Gastrocnemius medialis (tissue), 4 donors: ENCODE data around the gene SLC16A8. TPM values are rescaled to one million over a fixed set of nuclear protein-coding genes. Genes with fewer than 3 reads are reported as not detected.
"Not testable (repeated sequence)": the region's sequence is repeated elsewhere in the genome, so short reads cannot be mapped to it uniquely, and the experiment has no call there.

ENCODE experiments used
- ATAC-seq, 2 donors: fragments of 150-250 bp; one replicate each; pipeline ENCODE4 v1.9.1; 2016
- DNase-seq, 2 donors: peaks; one replicate each; pipeline ENCODE4 v3.0.0-alpha.2; 2019
- H3K27ac ChIP-seq, 4 donors: fragments of 200-600 bp; sonication (generic); 1 replicate in 1 of 4; 2 replicates in 3 of 4; pipeline ENCODE4 v1.5.1; 2016 to 2018; ENCODE audit warnings: mild to moderate bottlenecking in 2 of 4, moderate library complexity in 1 of 4
- H3K27me3 ChIP-seq, 3 donors: fragments of 200-600 bp; sonication (generic) in 2 of 3; 1 replicate in 1 of 3; 2 replicates in 2 of 3; pipeline versions ENCODE4 v1.5.1 to v1.6.0; 2016 to 2019; ENCODE audit warnings: mild to moderate bottlenecking in 1 of 3, moderate library complexity in 1 of 3
- H3K36me3 ChIP-seq, 2 donors: fragments of 200-600 bp; sonication (generic) in 1 of 2; one replicate each; pipeline ENCODE4 v1.5.1; 2017 to 2018
- H3K4me1 ChIP-seq, 2 donors: fragments of 200-600 bp; sonication (generic) in 1 of 2; one replicate each; pipeline ENCODE4 v1.5.1; 2016 to 2017; ENCODE audit warnings: mild to moderate bottlenecking in 2 of 2
- H3K4me3 ChIP-seq, 4 donors: fragments of 200-600 bp; sonication (generic) in 3 of 4; 1 replicate in 1 of 4; 2 replicates in 3 of 4; pipeline ENCODE4 v1.5.1; 2016 to 2019; ENCODE audit warnings: mild to moderate bottlenecking in 2 of 4
- H3K9me3 ChIP-seq, 3 donors: fragments of 200-600 bp; sonication (generic) in 2 of 3; 1 replicate in 1 of 3; 2 replicates in 2 of 3; pipeline ENCODE4 v1.5.1; 2016 to 2019
- CTCF ChIP-seq, 5 experiments: fragments of 450-650 bp in 3 of 5; fragments of 200-600 bp in 2 of 5; sonication (generic) in 2 of 5; IDR thresholded peaks in 4 of 5; conservative IDR thresholded peaks in 1 of 5; 1 replicate in 4 of 5; 2 replicates in 1 of 5; pipeline ENCODE4 v1.5.1; 2016 to 2019; ENCODE audit warnings: antibody characterized with exemption in 5 of 5, mild to moderate bottlenecking in 3 of 5, moderate library complexity in 3 of 5
- POLR2A ChIP-seq, 2 donors: fragments of 450-650 bp; IDR thresholded peaks; one replicate each; pipeline ENCODE4 v1.6.1; 2017; ENCODE audit warnings: antibody characterized with exemption in 2 of 2, mild to moderate bottlenecking in 2 of 2, moderate library complexity in 2 of 2
- in situ Hi-C, 4 donors: fragments of 200-750 bp; cut with MboI; loops; one replicate each; pipeline versions ENCODE4 v1.15.0 to v1.8.0; 2017; ENCODE audit warnings: low sequenced_read_pairs in 4 of 4
- intact Hi-C: fragments of 100-400 bp; cut with DNase I; formaldehyde crosslinking; loops from one replicate; pipeline ENCODE4 v1.15.1; 2023; ENCODE audit warnings: low total_unique reads
- total RNA-seq, 4 donors: library from RNA; depleted of rRNA; stranded (reverse); fragments of >200 nt; gene quantifications; one replicate each; pipeline versions ENCODE4 v1.1.0 to v1.2.3, GENCODE V29; 2016

The SLC16A8 gene
- total RNA-seq, 4 donors from 2014 or later = 0.42 TPM; not detected in 3

DNA sequence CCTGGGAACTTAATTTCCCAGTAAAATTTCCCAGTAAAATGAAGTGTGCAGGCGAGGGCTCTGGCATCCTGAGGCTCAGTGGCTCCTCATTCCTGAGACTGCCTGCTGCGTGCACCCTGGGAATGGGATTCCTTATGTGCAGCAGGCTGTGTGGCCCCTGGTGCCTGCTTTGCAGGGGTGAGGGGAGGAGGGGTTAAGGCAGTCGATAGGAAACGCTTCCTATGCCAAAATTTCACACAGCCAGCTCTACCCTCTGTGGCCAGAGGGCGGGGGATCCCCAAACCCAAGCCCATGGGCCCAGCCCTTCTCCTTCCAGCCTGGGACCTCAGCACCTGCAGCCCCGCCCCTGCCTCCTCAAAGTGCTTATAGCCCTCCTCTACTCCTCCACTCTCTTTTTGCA, 38.6 kb upstream of the SLC16A8 start:
- Histone ChIP-seq H3K27ac (no peak overlapping the region), H3K36me3 (peaks cover 0 to 1% of the 10 kb centered on the region in 2 donors), H3K4me3 (no peak overlapping the region), H3K27me3 (no peaks in the 10 kb centered on the region), H3K4me1 (peaks cover 0 to 4% of the 10 kb centered on the region in 2 donors), H3K9me3 (no peaks in the 10 kb centered on the region)
- in situ Hi-C loops (loop anchor here in 3 of 4 donors (25.0 kb wide), 2 partner anchors 115 to 240 kb away; no protein-coding TSS in a partner anchor), intact Hi-C loops (no loop called here)
- DNase-seq (no peak), ATAC-seq (no peak)
- TF ChIP-seq POLR2A (IDR thresholded peaks at IDR 0.05) (no peak), CTCF (IDR thresholded peaks at IDR 0.05 in 4 of 5, conservative IDR thresholded peaks at IDR 0.05 in 1 of 5) (no peak)

DNA sequence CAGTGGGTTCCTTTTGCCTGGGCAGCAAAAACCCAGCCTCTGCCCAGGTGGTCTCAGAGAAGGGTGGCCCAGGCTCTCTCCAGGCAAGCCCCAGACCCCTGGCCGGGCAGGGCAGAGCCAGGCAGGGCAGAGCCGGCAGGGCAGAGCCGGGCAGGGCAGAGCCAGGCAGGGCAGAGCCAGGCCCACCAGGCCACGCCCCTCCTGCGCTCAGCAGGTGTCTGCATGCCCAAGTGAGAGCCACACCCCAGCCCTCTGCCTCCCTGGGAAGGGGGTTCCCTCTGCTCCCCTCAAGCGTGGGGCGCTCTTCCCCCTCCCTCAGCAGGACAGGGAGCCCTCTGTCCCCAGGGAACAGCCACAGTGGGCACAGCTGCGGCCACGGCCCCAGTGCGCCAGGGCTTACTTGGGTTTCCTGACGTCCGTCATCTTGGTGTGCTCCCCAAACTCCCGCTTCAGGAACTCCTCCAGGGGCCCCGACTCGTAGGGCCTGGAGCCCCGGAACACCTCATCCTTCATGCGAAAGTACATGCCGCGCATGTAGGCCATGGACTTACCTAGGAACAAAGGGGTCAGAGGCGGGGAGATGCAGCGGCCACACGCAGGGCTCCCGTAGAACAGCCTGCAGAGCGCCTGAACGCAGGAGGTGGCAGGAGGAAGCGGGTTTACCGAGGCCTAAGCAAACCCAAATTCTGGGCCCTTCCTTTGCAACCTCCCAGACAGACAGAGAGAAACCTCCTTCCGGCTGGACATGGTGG, 36.6 kb upstream of the SLC16A8 start:
- no peak overlapping the region for H3K27ac ChIP-seq
- H3K36me3 ChIP-seq = peaks cover 0 to 3% of the 10 kb centered on the region in 2 donors
- H3K9me3 ChIP-seq = no peaks in the 10 kb centered on the region
- H3K4me1 ChIP-seq = no peaks in the 10 kb centered on the region
- no peak overlapping the region for H3K4me3 ChIP-seq
- in situ Hi-C loops = loop anchor here in 3 of 4 donors (25.0 kb wide), 2 partner anchors 117 to 242 kb away; no protein-coding TSS in a partner anchor
- DNase-seq = no peak
- intact Hi-C loops = no loop called here
- H3K27me3 ChIP-seq = no peaks in the 10 kb centered on the region
- TF ChIP-seq CTCF (IDR thresholded peaks at IDR 0.05 in 4 of 5, conservative IDR thresholded peaks at IDR 0.05 in 1 of 5) = no peak
- TF ChIP-seq POLR2A (IDR thresholded peaks at IDR 0.05) = no peak
- ATAC-seq = no peak

DNA sequence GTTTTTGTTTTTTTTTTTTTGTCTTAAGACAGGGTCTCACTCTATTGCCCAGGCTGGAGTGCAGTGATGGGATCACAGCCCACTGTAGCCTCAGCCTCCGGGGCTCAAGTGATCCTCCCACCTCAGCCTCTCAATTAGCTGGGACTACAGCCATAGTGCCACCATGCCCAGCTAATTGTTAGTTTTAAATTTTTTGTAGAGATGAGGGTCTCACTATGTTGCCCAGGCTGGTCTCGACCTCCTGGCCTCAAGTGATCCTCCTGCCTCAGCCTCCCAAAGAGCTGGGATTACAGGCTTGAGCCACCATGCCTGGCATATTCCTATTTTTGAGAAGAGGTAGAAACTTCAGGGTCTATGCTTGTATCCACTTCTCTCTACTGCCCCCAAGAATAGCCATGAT, 34.8 kb upstream of the SLC16A8 start:
- ATAC-seq, H3K27ac ChIP-seq, H3K4me3 ChIP-seq, DNase-seq, H3K36me3 ChIP-seq, H3K27me3 ChIP-seq, H3K4me1 ChIP-seq, H3K9me3 ChIP-seq: not testable (repeated sequence)
- intact Hi-C loops = loop anchor here (10.0 kb wide), 1 partner anchor 86 kb away; the partner anchor contains the start of gene MAFF
- in situ Hi-C loops = loop anchor here (10.0 to 25.0 kb wide), 5 partner anchors 46 to 244 kb away; no protein-coding TSS in a partner anchor

GRCh38 chr22:38118182-38118581, 34.2 kb upstream of the SLC16A8 start:
- no peak overlapping the region for H3K27ac ChIP-seq
- intact Hi-C loops = loop anchor here (10.0 kb wide), 1 partner anchor 87 kb away; the partner anchor contains the start of gene MAFF
- H3K27me3 ChIP-seq = no peaks in the 10 kb centered on the region
- H3K4me3 ChIP-seq = no peak overlapping the region
- no peak for DNase-seq
- no peaks in the 10 kb centered on the region for H3K9me3 ChIP-seq
- ATAC-seq = no peak
- TF ChIP-seq CTCF (IDR thresholded peaks at IDR 0.05 in 4 of 5, conservative IDR thresholded peaks at IDR 0.05 in 1 of 5) (no peak), POLR2A (IDR thresholded peaks at IDR 0.05) (no peak)
- H3K4me1 ChIP-seq = no peaks in the 10 kb centered on the region
- in situ Hi-C loops = loop anchor here (10.0 to 25.0 kb wide), 5 partner anchors 47 to 244 kb away; no protein-coding TSS in a partner anchor
- H3K36me3 ChIP-seq = peaks cover 0 to 3% of the 10 kb centered on the region in 2 donors

DNA sequence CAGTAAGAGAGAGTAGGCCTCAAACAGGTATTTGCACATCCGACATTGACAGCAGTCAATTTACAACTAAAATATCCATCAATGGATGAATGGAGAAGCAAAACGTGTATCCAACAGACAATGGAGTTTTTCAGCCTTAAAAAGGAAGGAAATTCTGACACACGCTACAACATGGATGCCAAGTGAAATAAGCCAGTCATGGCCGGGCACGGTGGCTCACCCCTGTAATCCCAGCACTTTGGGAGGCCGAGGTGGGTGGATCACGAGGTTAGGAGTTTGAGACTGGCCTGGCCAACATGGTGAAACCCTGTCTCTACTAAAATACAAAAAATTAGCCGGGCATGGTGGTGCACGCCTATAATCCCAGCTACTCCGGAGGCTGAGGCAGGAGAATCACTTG, 33.6 kb upstream of the SLC16A8 start:
- not testable (repeated sequence) for H3K9me3 ChIP-seq, H3K4me1 ChIP-seq, H3K4me3 ChIP-seq, DNase-seq, H3K27me3 ChIP-seq, H3K36me3 ChIP-seq, H3K27ac ChIP-seq, ATAC-seq
- in situ Hi-C loops = loop anchor here (10.0 to 25.0 kb wide), 5 partner anchors 47 to 245 kb away; no protein-coding TSS in a partner anchor
- intact Hi-C loops = loop anchor here (10.0 kb wide), 1 partner anchor 87 kb away; the partner anchor contains the start of gene MAFF
